ENCODE results near the gene ALB.

The ALB gene

GRCh38 chr4:73409012-73409862, 5.2 kb downstream of the ALB start:
- DNase-seq = no peak

- DNase-seq = no peak
Measured at GRCh38 chr4:73409978-73410548, 6.0 kb downstream of the ALB start.

GRCh38 chr4:73410916-73411730, 7.0 kb downstream of the ALB start:
- DNase-seq = no peak

GRCh38 chr4:73411731-73412414, 7.8 kb downstream of the ALB start:
- no peak for DNase-seq

GRCh38 chr4:73413294-73413755, 9.2 kb downstream of the ALB start:
- DNase-seq = no peak

GRCh38 chr4:73414936-73415271, 10.8 kb downstream of the ALB start:
- no peak for DNase-seq

- DNase-seq = no peak
Measured at GRCh38 chr4:73415807-73416238, 11.7 kb downstream of the ALB start.

- DNase-seq = no peak
Measured at GRCh38 chr4:73416423-73417087, 12.5 kb downstream of the ALB start.

- DNase-seq = no peak
Measured at GRCh38 chr4:73417342-73417741, 13.3 kb downstream of the ALB start.

- DNase-seq = no peak
Measured at GRCh38 chr4:73417973-73418372, 13.9 kb downstream of the ALB start.

- DNase-seq = no peak
Measured at GRCh38 chr4:73418677-73419076, 14.6 kb downstream of the ALB start.

GRCh38 chr4:73419106-73420038, 15.3 kb downstream of the ALB start:
- DNase-seq = no peak

GRCh38 chr4:73420615-73421014, 16.5 kb downstream of the ALB start:
- DNase-seq = no peak

- no peak for DNase-seq
Measured at GRCh38 chr4:73421708-73422457, 17.8 kb downstream of the ALB start.

GRCh38 chr4:73422458-73422752, 18.3 kb downstream of the ALB start:
- no peak for DNase-seq

GRCh38 chr4:73423184-73423583, 19.1 kb downstream of the ALB start:
- no peak for DNase-seq

- no peak for DNase-seq
Measured at GRCh38 chr4:73426666-73427065, 22.6 kb downstream of the ALB start.

- DNase-seq = no peak
Measured at GRCh38 chr4:73429118-73429517, 25.0 kb downstream of the ALB start.

- DNase-seq = no peak
Measured at GRCh38 chr4:73429826-73430587, 25.9 kb downstream of the ALB start.

GRCh38 chr4:73431813-73432168, 27.7 kb downstream of the ALB start:
- no peak for DNase-seq
